Activated naive CD8-positive, alpha-beta T cell treated with anti-CD3 and anti-CD28 coated beads, Interleukin-2, amount 50 U/mL, for 16 hours (primary cell): ENCODE data around the gene HRH3.

ENCODE experiments used
- DNase-seq: peaks from one replicate; pipeline ENCODE4 v3.0.0-alpha.2; 2020; ENCODE audit warnings: low read depth, low spot score

The HRH3 gene

DNA sequence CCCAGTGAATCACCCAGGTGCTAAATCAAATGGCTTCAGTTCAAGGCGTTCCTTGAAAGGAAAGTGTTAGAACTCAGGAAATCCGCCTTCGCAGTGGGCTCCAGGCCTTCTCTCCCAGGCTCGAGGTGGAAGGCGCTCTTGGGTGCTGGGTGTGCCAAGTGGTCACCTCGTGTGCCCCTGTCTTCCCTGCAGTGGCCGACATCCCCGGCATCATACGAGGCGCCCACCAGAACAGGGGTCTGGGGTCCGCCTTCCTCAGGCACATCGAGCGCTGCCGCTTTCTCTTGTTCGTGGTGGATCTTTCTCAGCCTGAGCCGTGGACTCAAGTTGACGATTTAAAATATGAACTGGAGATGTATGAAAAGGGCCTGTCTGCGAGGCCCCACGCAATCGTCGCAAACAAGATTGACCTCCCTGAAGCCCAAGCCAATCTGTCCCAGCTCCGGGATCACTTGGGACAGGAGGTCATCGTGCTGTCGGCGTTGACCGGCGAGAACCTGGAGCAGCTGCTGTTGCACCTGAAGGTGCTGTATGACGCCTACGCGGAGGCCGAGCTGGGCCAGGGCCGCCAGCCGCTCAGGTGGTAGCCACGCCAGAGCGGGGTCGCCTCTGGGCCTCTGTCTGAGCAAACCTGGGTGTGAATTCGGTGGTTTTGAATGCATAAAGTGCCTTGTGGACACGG, 19.4 kb downstream of the HRH3 start:
- no peak for DNase-seq

DNA sequence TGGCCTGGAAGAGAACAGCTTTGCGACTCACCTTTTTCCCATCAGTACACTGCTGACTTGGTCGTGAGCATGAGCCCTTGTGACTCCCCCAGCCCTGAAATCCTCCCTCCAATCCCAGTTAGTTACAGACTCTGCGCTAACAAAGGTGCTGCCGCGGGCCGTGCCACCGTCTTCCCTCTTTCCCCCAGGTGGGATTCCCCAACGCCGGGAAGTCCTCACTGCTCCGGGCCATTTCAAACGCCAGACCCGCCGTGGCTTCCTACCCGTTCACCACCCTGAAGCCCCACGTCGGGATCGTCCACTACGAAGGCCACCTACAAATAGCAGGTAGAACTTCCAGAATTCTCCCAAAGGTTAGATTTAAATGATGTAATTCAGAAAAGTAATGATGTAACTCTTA, 21.1 kb downstream of the HRH3 start:
- DNase-seq = no peak

DNA sequence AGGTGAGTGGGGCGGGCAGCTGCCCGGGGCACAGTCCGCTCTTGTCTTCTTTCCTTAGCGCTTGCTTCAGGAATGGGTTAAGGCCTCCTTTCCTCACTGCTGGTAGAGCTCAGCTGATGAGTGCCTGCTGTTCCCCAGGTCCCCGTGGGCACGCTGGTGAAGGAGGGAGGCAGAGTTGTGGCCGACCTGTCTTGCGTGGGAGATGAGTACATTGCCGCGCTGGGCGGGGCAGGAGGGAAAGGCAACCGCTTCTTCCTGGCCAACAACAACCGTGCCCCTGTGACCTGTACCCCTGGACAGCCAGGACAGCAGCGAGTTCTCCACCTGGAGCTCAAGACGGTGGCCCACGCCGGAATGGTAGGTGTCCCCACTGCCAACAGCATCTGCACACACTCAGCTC, 21.6 kb downstream of the HRH3 start:
- no peak for DNase-seq

DNA sequence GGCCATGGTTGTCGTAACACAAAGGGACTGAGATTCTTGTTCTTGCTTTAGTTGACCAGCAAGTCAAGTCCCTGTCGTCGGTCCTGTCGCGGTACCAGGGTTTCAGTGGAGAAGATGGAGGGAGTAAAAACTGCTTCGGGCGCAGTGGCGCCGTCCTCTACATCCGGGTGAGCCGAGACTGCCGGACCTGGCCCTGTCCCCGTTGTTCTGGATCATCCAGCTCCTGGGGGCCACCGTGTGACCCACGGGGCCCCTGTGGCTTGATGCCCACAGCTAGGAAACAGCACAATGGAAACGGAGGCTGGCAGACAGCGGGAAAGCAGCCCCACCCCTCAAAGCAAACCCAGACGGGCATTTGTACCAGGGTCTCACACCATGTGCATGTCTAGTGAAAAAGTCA, 22.3 kb downstream of the HRH3 start:
- DNase-seq = no peak

DNA sequence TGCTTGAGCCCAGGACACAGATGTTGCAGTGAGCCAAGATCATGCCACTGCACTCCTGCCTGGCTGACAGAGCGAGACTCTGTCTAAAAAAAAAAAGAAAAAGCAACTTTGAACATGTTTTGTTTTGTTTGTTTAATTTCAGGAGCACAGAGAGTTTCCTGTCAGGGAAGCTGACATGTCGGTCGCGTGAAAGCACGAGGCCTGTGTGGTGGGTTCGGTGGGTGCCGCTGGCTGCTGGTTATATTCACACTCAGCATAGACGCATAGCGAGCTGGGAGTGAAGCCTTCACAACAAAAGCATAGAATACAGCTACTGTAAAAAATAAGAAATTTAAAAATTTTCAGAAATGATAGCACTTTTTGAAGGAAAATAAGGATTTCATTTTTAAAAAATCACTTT, 22.8 kb downstream of the HRH3 start:
- DNase-seq = no peak

DNA sequence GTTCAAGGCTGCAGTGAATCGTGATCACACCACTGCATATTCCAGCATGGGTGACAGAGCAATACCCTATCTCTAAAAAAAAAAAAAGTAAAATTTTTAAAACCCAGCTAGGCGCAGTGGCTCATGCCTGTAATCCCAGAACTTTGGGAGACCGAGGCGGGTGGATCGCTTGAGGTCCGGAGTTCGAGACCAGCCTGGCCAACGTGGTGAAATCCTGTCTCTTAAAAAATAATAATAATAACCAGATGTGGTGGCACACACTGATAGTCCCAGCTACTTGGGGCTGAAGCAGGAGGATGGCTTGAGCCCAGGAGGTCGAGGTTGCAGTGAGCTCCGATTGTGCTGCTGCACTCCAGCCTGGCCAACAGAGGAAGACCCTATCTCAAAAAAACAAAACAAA, 23.8 kb downstream of the HRH3 start:
- no peak for DNase-seq

DNA sequence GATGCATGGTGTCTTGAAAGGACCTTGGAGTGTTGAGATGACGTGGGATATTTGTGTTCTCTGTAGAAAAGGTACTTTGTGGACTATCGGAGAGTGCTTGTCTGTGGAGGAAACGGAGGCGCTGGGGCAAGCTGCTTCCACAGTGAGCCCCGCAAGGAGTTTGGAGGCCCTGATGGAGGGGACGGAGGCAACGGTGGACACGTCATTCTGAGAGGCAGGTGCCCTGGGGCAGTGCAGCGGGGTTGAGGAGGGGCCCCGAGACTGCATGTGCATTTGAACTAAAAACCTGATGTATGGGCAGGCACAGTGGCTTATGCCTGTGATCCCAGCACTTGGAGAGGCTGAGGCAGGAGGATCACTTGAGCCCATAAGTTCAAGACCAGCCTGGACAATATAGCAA, 24.3 kb downstream of the HRH3 start:
- DNase-seq = no peak

DNA sequence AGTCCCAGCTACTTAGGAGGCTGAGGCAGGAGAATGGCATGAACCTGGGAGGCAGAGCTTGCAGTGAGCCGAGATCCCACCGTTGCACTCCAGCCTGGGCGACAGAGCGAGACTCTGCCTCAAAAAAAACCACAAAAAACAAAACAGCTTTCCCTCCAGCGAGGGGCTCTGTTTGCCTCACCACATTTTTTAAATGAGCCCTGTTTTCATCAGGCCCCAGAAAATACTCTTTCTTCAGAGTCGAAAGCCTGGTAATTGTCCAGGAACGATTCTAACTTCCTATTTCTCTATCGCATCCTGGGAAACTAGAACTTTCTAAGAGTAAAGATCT, 25.0 kb downstream of the HRH3 start:
- no peak for DNase-seq

DNA sequence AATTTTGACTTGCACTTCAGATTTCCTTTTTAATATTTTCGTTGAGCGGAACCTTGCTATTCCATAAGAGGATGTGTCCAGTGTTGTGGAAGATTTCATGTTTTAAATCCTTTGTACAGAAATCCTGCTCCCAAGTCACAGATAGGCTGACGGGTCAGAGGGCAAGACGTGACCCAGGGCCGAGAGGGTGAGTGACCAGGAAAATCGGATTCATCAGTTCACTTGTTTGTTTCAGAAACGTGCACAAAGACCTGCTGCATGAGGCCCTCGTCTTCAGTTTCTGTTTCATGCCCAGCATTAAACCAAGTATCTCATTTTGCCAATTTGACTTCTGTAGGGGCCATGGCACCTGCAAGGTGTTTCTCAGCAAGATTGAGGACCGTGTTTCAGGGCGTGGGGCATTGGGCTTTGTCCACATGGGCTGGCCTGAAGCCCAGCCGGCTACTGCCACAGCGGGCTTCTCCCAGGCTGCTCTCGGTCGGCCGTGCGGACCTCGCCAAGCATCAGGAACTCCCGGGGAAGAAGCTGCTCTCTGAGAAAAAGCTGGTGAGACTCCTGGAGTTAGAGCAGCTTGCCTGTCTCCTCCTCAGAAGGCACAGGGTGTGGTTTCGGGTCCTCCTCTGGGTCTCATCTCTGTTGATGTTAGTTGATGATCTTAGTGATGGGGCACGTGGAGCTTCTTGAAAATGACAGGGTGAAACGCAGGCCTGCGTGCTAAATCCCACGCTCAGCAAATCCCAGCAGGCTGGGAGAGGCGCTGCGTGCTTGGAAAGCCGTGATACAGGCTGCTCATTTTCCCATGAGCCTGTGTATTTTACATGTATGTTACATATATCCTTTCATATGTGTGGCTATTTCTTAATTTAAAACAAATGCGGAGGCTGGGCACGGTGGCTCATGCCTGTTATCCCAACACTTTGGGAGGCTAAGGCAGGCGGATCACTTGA, 26.7 kb downstream of the HRH3 start:
- DNase-seq = no peak

DNA sequence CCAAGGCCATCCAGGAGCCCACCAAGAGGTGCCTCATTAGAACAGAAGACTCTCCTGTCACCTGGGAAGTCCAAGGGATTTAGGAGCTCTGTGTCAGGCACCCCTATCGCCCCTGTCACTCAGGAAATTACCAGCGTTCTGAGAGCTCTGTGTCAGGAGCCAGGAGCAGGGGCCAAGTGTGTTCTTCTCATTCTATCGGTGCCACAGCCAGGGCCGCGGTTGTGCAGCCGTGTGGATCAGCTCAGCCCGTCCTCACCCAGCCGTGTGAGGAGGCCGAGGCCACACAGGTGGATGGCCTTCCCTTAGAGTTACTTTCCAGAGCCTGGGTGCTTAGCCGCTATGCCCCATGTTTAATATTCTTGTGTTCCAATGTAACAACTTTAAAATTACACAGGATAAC, 27.4 kb downstream of the HRH3 start:
- DNase-seq = no peak

DNA sequence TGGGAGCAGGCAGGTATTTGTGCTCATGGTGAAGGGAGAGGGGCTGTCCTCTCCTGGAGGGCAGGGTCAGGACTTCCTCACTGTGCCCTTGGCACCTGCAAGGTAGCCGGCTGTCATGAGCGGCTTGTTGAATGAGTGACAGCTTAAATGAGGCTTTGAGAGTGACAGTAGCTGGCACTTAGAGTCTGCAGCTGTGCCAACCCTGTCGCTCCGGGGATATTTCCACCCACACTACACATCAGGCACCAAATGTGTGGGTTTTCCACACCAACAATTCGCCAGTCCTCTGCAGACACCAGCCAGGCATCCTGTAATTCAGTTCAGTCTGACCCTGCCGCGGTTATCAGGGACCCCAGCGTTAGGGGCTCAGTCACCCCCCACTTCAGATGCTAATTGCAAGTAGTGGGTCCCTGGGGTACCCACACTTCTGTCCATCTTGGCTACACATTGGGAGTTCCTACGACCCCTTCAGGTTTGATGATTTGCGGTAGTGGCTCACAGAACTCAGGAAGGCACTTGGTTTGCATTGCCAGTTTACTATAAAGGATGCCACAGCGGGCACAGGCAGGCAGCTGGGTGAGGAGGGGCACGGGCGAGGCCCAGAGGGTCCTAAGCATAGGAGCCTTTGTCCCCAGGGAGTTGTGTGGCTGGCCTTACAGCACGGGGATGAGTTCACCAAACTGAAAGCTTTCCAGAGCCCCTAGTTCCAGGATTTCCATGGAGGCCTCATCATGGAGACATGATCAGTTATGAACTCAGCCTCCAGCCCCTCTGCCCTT, 28.1 kb downstream of the HRH3 start:
- DNase-seq = no peak

DNA sequence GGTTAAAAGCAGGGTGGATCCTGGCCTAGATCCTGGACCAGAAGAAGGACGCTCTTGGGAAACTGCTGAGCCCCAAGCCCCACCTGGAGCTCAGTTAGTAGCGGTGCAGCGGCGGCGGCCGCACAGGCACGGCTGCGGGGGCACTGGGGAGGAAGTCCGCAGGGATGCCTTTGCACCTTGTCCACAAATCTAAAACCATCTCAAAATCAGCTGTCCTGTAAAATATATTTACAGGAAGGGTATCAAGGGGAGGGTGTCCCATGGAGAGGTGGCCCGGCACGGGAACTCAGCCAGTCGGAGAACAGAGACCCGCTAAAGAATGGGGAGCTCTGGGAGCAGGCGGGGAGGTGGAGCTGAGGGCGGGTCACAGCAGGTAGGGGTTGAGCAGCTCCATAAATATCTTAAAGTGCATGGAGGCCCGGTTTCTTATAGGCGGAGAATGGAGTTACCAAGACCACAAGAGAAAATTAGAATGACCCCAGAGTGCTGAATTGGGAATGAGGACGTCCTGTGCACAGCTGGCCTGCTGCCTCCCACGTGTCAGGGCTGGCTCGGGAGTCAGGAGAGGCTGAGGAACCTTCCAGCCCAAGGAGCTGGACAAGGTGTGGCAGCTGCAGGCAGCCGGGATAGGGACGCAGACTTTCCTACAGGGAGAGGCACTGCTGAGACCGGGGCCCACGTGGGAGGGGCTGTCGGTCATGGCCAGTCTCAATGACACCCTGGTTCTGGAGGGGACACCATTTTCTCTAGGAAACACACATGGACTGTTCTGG, 29.3 kb downstream of the HRH3 start:
- DNase-seq = no peak

DNA sequence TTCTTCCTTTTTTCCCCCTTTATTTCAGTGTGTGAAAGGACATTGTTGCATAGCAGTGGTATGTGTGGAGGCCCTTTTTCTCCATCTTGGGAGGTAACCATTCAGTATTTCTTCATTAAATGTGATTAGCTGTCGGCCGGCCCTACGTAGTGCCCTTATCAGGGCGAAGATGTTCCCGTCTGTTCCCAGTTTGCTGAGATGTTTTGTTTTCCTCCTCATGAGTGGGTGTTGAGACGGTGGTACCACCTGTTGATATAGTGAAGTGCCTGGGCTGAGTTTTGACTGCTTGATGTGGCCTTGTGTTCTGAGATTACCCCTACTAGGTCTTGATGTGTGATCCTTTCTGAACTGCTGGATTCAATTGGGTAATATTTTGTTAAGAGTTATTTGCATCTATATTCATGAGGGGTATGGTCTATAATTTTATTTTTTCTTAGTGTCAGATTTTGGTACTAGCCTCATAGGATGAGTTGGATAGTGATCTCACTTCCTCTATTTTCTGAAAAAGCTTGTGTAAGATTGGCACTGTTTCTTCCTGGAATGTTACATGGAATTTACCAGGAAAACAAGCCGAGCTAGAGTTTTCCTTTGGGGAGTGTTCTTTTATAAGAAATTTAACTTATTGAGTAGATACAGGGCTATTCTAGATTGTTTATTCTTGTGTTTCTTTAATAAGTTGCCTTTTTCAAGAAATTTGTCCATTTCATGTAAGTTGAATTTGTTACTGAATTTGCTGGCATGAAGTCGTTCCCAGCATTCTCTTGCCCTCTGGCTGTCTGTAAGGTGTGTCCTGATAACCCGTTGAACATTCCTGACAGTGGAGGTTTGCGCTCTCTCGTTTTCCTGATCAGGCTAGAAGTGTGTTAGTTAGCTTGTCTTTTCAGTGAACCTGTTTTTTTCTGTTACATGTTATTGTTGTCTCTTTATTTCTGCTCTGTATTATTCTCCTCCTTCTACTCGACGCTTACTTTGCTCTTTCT, 32.9 kb downstream of the HRH3 start:
- no peak for DNase-seq

DNA sequence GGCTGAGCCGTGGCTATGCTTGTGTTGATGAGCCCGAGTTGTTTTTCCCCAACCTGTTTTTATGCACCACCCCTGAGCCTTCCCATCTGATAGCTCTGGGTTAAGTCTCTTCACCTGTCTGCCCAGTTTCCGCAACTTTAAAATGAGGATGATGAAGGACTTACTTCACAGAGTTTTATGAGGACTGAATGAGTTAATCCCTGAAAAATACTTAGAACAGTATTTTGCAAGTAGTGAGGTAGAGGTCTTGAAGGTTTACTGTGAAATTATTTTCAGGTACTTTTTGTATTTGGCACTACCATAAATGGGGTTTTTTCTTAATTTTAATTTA, 34.0 kb downstream of the HRH3 start:
- DNase-seq = no peak

DNA sequence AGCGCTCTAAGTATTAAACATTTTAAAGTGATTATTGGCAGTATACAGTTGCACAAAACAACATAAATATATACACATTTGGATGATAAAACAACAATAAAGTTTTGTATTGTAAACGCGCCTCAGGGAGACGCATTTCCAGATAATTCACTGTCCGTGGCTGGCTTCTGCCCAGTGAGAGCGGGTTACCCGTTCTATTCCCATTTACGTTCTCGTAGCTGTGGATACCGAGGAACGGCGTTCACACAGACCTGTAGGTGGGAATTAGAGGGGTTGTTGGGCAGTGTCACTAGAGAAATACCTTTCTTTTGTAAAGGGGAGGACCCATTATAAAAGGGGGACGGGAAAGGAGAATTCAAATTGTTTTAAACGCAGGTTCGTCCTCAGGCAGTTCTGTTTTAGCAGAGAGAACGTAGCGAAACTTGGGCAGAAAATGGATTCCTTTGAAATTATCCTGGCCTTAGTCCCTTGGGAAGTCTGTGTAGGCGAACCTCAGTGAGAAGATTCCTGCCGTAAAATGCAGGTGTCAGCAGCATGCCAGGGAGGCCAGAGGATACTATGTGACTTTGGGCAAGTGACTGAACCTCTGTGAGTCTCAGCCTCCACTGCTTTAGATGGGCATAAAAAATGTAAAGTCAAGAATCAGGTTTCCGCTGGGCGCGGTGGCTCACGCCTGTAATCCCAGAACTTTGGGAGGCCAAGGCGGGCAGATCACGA, 36.5 kb downstream of the HRH3 start:
- DNase-seq = no peak

DNA sequence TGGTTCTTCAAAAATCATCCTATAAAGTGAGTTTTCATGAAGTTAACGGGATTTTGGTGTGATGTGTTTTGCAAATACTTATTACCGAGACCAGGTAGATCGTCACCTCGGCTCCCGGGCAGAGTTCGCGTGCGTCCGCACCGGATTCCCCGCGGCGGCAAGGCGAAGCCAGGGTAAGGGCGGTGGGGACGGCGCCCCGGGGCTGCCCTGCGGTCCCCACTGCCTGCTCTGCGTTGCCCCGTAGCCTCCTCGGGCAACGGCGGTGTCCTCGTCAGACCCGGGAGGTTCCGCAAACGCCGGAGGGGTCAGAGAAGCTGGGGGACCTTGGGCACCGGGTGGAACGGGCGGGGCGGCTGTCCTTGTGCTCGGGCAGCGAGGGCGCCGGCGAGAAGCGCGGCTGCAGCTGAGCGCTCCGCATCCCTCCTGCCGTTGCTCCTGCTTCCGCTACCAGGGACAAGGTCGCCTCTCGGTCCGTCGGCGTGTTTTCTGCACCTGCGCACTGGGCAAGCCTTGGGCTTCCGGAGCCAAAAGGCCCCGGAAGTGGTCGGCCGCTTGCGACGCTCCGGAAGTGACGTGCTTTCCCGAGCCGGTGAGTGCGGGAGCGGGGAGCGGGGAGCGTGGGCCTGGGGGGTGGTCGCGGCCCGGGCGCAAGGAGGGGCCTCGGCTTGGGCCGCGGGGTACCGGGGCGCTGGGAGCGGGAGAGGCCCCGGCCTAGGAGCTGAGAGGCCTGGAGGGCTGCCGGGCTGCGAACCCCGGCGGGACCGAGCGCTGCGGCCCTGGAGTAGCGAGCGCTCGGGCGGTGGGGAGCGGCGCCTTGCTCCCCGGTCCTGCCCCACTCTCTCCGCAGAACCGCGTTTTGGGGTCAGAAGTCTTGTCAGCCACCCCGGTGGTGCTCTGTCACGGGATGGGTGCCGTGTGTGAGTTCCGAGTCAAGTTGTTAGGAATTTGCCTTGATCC, 37.3 kb downstream of the HRH3 start, which contains the start of gene MTG2:
TSS of gene MTG2 (plus strand) at position 560 of the 957 bp plus-strand sequence. CDS start 10,393 bp downstream, outside the sequence.
- DNase-seq = peak; percentile 85

DNA sequence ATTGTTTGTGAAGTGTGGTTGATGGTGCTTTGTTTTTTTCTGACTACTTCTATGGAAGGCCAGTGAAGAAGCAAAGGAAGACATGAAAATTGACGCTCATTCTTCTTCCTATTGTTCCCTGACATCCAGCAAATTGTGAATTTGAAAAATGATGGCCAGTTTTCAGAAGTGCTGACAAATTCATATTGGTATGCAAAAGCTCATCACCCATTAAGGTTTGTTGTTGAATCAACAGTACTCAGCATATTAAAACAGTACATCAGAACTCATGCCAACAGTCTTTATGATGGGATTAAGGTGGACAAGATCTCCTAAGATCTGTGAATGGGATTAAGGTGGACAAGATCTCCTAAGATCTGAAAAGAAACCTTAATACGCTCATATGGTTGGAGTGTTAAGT, 38.3 kb downstream of the HRH3 start:
- no peak for DNase-seq

DNA sequence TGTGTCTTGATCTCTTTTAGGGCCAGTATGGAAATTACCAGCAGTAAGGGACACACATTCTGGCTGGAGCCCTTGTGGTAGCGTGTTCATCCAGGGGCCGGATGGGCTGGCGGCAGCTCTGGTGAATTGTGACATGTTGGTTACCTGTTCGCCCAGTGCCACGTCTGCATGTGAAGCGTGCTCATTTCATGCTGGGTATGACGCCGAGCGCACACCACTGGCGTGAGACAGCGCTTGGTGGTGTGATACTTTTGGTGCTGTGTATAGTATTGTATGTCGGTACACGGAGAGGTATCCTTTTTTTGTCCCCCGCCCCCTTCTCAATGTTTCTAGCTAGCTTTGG, 40.9 kb downstream of the HRH3 start:
- no peak for DNase-seq
